HG03135 (cell line): ENCODE data around the gene KRT12.
"Not testable (repeated sequence)": the region's sequence is repeated elsewhere in the genome, so short reads cannot be mapped to it uniquely, and the experiment has no call there.

Source experiments
- ATAC-seq: cut with Tn5 transposase; IDR thresholded peaks from one replicate; pipeline ENCODE4 v1.9.1; 2021; ENCODE audit warnings: mild to moderate bottlenecking, moderate library complexity; ENCODE audit not compliant: unreplicated experiment

Gene KRT12

GRCh38 chr17:40884708-40885512, 17.9 kb upstream of the KRT12 start, which contains the start of gene KRT20:
TSS of gene KRT20 (minus strand) at chr17:40885242. CDS start at chr17:40885185, 57 bp downstream.
- no peak for ATAC-seq

DNA sequence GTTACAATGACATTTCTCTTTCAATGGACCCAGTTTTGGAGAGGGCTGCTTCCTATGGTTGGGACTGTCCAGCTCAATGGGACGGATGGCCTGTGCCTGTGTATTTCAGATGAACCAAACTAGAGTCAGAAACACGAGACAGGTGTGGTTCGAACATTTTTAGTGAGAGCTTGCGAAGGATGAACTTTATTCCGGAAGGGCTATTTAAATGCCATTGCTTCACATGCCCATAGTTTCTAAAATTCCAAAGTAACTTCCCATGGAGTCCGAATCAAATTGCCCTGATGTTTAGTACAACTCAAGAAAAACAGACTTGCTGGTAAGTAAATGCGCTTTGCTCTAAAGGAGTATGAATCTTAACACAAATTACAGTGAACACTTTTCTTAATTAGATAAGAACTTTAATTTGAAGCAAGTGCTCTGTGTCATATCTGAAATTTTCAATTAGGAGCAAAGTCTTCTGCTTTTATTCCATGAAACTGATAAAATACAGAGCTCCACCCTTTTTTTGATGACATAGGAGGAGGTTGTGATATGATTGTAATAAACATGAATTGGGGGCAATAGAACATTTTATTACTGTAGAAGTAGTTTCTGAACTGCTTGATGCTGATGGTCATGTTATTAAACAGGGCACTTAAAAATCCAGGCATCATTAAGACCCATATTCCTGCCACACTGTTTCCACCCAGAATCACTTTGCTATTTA, 16.8 kb upstream of the KRT12 start:
- no peak for ATAC-seq

GRCh38 chr17:40883031-40883430, 16.0 kb upstream of the KRT12 start:
- no peak for ATAC-seq

DNA sequence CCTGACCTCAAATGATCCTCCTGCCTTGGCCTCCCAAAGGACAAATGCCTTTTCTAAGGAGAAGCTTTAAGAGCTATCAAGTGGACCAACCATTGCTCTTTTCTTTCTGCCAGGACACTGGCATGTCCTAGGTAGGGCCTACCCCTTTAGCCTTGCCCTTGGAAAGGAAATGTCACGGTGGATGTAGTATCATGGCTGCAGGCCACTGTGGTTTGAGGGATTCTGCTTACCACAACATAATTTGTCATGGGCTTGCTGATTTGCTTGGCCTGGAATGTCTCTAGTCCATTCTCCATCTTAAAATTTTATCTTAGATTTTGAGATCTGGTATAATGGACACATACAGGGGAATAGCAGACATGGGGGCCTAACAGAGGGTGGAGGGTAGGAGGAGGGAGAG, 12.0 kb upstream of the KRT12 start:
- no peak for ATAC-seq

GRCh38 chr17:40878044-40878443, 11.0 kb upstream of the KRT12 start:
- ATAC-seq, result no peak

- no peak for ATAC-seq
Measured at GRCh38 chr17:40873801-40874200, 6.8 kb upstream of the KRT12 start.

DNA sequence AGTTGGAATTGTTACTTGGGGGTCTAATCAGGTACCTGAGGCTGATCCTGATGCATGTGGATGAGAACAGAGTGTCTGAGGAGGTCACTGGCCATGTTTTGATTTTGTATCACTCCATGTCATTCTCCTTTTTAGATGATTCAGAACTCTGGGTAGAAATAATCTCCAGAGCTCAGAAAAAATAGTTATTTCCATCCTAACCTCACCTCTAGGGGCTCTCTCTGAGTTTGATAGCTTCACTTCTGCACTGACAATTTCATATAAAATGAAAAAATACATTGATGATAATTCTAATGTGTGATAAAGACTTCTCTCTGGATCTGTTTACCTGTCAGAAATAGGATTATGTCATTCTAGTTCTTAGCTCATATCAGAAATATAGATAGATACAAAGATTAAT, 6.2 kb upstream of the KRT12 start:
- ATAC-seq, result no peak

DNA sequence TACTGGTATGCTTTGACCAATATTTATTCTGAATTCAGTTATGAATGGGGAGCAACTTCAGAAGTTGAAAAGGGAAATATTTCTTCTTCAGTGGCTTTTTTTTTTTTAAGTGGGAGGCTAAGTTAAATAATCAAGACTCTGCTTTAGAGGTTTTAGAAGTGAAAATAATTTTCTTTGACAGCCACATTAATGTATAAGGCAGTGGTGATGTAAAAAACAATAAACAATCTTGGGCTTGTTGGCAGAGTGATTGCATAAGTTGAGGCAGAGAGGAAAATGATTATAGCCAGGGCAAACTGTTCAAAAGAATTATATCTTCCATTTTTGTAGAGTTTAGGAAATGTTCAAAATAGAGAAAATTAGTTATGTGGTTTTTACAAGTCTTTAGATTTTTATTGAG, 5.4 kb upstream of the KRT12 start:
- no peak for ATAC-seq

GRCh38 chr17:40871316-40871715, 4.3 kb upstream of the KRT12 start:
- ATAC-seq, result no peak

DNA sequence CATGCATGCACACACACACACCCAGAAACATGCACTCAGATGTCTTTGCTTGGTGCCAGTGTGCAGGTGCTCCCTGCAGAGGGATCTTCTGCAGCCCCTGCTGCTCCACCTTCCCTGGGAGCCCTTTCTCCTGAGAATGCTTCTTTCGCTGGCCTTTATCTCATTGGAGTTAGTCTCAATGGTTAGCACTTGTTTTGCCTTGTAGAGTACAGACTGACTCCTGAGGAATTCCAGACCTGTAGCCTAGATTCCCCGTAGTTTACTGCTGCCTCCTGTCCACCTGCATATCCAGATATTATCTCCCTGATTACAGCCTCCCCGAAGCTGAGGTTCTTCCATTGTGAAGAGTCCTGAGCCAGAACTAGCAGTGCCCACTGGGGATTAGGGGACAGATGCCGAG, 3.1 kb upstream of the KRT12 start:
- no peak for ATAC-seq

DNA sequence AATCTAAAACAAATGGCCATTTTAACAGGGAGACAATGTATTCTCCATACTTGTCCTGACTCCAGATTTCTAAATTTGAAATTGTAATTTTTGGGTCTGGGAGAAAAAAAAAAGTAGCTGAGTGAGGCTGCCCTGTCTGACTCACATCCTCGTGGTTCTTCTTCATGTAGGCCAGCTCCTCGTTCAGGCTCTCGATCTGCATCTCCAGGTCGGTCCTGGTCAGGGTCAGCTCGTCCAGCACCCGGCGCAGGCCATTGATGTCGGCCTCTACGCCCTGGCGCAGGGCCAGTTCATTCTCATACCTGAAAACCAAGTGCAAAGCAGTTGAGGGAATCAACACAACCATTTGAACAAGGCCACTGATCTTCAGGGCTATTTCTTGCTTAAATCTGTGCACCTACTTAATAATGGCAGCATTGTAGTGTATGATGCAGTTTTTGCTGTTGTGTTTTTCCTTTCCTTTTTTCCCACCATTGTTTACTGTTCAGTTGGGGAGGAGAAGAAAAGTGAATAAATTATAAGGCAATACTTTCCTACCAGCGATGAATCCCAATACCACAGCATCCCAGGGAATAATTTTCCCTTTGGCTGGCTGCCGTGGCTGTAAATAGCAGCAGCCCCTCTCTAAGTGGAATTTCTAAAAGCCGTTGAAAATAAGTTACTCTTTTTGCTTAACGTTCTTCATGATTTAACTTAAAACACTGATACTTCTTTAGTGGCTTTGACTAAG, 2.2 kb downstream of the KRT12 start:
- ATAC-seq, result no peak

GRCh38 chr17:40862985-40863733, 3.9 kb downstream of the KRT12 start:
- ATAC-seq, result no peak

DNA sequence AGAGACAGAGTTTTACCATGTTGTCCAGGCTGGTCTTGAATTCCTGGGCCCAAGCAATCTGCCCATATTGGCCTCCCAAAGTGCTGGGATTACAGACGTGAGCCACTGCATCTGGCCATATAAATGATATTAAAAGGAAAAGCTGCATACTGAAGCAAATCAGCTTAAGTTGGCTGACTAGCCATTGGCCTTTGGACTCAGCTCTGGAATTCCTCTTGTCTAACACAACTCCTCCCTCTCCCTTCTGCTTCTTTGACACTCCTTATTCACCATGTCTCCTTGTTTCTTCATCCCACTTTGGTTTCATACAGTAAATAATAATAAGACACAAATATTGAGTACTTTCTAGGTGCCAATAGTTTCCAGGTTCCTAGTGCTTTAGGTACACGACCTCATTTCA, 7.5 kb downstream of the KRT12 start:
- no peak for ATAC-seq

DNA sequence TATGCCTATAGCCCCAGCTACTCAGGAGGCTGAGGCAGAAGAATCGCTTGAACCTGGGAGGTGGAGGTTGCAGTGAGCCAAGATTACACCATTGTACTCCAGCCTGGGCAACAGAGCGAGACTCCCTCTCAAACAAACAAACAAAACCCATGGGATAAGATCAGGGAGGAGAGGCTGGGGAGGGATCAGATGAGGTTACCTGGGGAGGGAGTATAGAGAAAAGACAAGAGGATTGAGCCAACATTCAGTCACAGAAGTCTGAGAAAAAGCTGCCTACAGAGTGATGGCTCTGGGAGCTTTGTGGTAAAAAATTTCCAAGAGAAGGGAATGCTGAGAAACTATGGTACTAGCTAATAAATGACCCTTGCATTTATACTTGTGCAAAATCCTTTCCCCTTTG, 8.4 kb downstream of the KRT12 start:
- ATAC-seq, result not testable (repeated sequence)

DNA sequence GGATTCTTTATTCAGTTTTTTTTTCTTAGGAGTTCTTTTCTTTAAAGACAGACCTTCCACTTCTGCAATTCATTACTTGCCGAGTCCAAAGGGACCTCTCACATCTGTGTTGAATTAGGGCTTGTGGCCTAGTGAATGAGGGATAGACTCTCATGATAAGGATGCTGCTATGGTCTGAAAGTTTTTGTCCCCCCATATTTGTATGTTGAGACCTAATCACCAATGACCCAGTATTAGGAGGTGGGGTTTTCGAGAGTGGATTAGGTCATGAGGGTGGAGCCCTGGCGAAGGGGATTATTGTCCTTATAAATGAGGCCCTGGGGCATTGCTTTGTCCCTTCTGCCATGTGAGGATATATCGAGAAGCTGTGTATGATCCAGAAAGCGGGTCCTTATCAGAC, 9.5 kb downstream of the KRT12 start:
- ATAC-seq, result no peak

- ATAC-seq, result no peak
Measured at GRCh38 chr17:40854175-40854814, 12.7 kb downstream of the KRT12 start.

- ATAC-seq, result no peak
Measured at GRCh38 chr17:40852364-40852763, 14.7 kb downstream of the KRT12 start.

DNA sequence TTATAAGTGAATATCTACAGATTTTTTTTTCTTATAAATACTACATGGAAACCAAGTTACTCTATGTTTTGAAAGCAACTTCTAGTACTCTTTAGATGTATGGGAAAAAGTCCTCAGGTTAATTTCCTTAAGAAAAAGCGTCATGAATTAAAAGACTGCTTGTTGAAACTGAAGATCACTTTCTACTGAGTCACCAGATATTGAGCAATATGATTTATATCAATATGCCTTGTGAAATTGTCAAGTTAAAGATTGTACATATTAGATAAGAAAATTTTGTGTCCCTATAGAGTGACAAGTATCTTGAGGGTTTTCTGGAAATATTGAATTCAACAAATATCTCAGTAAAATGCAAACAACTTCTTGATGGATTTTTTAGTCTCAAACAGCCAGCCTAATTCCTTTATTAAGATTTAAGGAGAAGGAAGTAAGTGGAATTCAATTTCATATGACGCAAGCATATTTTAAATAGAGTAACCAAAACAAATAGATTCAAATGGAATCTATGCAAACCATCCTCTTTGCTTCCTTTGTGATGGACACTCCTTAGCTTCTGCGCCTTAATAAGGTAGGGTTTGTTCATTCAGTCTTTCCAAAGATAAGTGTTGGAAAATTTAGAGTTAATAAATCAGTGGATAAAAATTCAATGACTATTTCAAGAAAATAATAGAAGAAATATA, 16.6 kb downstream of the KRT12 start:
- no peak for ATAC-seq

DNA sequence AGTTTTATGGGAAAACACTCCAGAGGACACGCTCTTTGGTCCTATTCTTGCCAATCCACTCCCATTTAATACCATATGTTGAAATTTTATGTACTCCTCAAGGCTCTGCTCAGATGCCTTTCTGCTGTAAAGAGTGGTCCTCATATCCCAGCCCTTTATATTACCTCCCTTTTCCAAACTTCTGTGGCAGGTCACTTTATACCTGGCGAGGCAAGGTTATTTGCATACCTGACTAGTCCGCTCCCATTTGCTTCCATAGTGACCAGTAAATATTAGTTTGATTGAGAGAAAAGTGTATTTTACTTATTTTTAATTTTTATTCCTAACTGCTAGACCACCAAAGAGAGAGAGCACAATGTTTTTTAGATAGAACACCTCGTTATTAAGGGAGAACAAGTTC, 17.3 kb downstream of the KRT12 start:
- ATAC-seq, result no peak
